ENCODE results near the gene F9.

The F9 gene

GRCh38 chrX:139532834-139533233 lies 2.3 kb downstream of the F9 start:
- H3K4me3 ChIP-seq (ENCODE audit: low read depth, low read length), result no peak overlapping the region
- DNase-seq (ENCODE audit: low read depth), result no peak
- TF ChIP-seq, protein P1, sequence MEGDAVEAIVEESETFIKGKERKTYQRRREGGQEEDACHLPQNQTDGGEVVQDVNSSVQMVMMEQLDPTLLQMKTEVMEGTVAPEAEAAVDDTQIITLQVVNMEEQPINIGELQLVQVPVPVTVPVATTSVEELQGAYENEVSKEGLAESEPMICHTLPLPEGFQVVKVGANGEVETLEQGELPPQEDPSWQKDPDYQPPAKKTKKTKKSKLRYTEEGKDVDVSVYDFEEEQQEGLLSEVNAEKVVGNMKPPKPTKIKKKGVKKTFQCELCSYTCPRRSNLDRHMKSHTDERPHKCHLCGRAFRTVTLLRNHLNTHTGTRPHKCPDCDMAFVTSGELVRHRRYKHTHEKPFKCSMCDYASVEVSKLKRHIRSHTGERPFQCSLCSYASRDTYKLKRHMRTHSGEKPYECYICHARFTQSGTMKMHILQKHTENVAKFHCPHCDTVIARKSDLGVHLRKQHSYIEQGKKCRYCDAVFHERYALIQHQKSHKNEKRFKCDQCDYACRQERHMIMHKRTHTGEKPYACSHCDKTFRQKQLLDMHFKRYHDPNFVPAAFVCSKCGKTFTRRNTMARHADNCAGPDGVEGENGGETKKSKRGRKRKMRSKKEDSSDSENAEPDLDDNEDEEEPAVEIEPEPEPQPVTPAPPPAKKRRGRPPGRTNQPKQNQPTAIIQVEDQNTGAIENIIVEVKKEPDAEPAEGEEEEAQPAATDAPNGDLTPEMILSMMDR (IDR thresholded peaks at IDR 0.05; ENCODE audit: insufficient read depth, low read depth, low read length, missing control alignments), result no peak

DNA sequence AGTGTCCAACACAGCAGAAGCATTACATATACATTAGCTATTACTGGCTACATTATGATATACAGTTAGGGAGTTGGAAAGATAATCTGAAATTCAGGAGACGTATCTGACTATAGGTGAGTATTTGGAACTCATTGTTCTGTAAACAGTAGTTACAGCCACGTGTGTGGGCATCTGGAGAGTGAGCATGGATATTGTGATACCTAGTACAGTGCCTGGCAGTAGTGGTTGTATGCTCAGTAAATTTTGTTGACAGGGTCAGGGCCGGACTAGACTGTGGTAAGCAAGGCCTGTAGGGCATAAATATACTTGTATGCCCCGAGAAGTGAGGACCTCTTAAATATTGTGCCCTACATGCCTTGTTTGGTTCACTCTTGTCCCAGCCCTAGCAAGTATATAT lies 2.9 kb downstream of the F9 start:
- H3K4me3 ChIP-seq (ENCODE audit: low read depth, low read length), result no peak overlapping the region
- TF ChIP-seq, protein P1 (IDR thresholded peaks at IDR 0.05; ENCODE audit: insufficient read depth, low read depth, low read length, missing control alignments), result no peak
- DNase-seq (ENCODE audit: low read depth), result no peak

DNA sequence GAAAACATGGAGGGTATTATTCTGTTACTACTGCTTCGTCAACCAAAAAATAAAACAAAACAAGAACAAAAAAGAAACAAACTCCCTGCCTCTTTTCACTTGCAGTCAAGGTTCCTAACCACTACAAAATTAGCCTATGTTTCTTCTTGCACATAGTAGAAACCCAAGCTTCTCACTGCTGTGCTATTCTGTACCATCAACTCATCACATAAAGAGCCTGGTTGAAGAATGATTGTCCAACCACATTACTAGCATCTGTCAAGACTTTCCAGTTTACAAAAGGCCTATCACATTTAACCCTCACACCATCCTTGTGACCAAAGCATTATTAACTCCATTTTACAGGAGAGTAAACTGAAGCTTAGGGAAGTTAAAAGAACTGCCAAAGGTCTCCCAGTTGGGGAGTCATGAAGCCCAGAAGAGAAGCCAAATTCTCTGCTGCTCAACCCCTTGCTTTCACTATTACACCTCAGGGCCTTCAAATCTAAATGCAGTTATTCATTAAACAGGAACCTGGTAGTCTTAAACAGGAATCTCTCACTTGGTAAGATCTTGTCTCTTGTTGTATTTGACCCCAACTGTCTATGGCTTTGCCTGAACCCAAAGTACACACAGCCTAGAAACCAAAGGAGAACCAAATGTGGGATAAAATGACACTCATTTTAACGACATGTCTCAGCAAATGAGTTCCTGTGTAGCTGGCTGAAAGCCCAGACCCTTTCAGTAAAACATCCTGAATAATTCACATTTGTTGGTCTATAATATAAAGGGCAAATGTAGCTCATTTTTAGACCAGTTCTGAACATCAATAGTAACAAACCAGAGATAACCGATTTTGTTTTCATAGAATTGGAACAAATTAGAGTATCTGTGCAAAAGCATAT lies 8.6 kb downstream of the F9 start:
- DNase-seq (ENCODE audit: low read depth), result no peak
- TF ChIP-seq, protein P1 (IDR thresholded peaks at IDR 0.05; ENCODE audit: insufficient read depth, low read depth, low read length, missing control alignments), result no peak
- H3K4me3 ChIP-seq (ENCODE audit: low read depth, low read length), result no peak overlapping the region

DNA sequence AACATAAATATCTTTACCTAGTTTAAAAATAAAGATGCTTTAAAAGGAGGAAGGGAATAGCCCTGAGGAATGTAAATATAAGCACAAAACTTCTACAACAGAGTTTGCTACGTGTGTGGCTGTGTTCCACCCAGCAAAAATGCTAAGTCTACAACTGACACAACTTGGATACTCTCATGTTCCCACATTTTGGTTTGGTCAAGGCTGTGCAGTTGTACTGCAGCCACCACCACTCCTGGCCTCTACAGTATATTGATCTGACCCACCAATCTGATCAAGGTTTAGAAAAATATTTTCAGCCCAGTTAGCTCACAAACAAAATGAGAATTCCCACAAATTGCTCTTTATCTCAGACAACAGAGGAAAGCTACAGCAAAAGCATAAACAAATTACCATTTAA lies 12.1 kb downstream of the F9 start:
- no peak overlapping the region for H3K4me3 ChIP-seq (ENCODE audit: low read depth, low read length)
- TF ChIP-seq, protein P1 (IDR thresholded peaks at IDR 0.05; ENCODE audit: insufficient read depth, low read depth, low read length, missing control alignments), result no peak
- DNase-seq (ENCODE audit: low read depth), result no peak

DNA sequence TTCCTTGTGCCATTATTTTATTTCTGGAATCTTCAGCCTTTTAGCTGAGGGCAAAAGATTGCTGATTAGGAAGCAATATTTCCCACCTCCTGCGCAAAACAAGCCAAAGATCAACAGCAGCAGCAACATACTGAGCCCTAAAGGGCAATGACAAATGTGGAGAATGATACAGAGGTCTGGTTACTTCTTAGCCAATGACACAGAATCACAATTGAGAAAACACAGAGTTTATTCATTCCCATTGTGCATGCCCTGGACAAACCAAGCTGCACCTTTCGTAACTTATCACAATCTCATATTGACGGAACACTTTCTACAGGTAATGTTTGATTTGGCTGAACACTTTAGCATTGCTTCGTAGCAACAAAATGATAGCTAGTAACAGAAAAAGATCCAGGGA lies 13.4 kb downstream of the F9 start:
- DNase-seq (ENCODE audit: low read depth), result no peak
- no peak overlapping the region for H3K4me3 ChIP-seq (ENCODE audit: low read depth, low read length)
- TF ChIP-seq, protein P1 (IDR thresholded peaks at IDR 0.05; ENCODE audit: insufficient read depth, low read depth, low read length, missing control alignments), result no peak

DNA sequence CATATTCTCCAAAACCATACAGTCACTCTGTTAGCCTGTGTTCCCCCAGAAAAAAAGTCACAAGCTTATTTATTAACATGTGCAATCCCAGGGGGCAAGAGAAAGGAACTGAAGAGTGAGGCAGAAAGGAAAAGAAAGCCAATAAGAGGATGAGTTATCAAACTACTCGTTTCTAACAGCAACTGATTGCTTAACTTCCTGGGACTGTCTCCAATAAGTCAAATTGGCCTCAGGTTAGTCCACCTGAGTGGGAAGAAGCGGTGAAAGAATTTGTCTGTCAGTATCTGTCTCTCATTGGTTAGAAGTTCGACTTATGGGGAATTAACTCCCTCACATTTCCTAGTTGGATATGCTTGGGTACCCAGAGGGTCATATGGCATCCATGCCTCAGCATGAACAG lies 14.1 kb downstream of the F9 start:
- no peak for DNase-seq (ENCODE audit: low read depth)
- no peak overlapping the region for H3K4me3 ChIP-seq (ENCODE audit: low read depth, low read length)
- TF ChIP-seq, protein P1 (IDR thresholded peaks at IDR 0.05; ENCODE audit: insufficient read depth, low read depth, low read length, missing control alignments), result no peak

DNA sequence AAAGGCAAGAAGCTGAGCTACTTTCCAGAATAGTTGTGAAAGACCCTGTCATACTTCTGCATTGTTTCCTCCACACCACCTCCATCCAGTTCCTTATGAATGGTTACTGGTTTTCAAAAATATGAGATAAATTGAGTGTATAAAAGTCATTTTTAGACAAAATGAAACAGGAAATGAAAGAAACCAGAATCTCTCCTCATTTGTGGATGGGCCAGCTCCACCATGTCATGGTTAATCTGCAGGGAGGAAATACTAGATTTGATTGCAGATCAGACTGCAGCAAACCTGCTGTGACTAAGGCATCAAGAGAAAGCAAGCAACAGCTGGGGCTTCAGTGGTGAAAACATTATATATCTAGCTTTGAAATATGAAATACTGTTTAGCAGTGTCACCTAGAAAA lies 23.8 kb downstream of the F9 start:
- TF ChIP-seq, protein P1 (IDR thresholded peaks at IDR 0.05; ENCODE audit: insufficient read depth, low read depth, low read length, missing control alignments), result no peak
- peak; percentile 18 for DNase-seq (ENCODE audit: low read depth)
- H3K4me3 ChIP-seq (ENCODE audit: low read depth, low read length), result no peak overlapping the region
